GM23248 (cell line): Measurements from ENCODE around the gene GRIK3.

Experiments
- EZH2 ChIP-seq: fragments of 200-600 bp; sonication (generic); IDR thresholded peaks from 2 replicates; pipeline ENCODE4 v1.6.1; 2018; ENCODE audit warnings: antibody characterized with exemption, mild to moderate bottlenecking; ENCODE audit not compliant: insufficient read depth, poor library complexity, severe bottlenecking
- EZH2phosphoT487 ChIP-seq: fragments of 200-600 bp; sonication (generic); IDR thresholded peaks from 2 replicates; pipeline ENCODE4 v1.6.1; 2018; ENCODE audit warnings: antibody characterized with exemption, moderate library complexity, mild to moderate bottlenecking, low read depth; ENCODE audit not compliant: insufficient read depth

DNA sequence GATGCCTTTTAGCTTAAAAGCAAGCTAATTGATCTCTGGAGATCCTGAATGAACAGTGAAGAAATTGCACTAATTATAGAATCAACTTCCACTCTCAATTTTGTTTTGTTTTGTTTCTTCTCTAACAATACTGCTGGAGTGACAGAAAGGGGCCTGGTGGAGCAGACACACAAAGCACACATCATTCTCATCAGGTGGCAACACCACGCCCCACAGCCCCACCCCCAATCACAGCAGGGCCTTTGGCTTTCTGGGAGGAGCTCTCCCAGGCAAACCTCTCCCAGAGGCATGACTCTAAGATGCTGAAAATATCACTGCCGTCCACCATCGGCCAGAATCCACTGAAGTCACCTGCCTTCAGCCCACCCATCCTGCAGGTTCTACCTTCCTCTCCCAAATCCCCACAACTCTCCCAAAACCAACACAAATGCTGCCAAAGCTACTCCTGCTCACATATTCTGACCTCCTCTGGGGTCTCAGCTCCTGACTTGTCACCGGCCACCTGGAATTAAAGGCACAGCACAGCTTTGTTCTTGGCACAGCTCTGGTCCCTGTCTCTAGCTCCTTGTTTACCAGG is 120.7 kb downstream of the GRIK3 start:
- TF ChIP-seq EZH2phosphoT487: no peak
- no peak for TF ChIP-seq EZH2
